Left lung (tissue), 10 donors: ENCODE results near the gene STUB1. TPM values are rescaled to one million over a fixed set of nuclear protein-coding genes. Genes with fewer than 3 reads are reported as not detected.

ENCODE experiments used
- ATAC-seq: fragments of 200-7000 bp; cut with Tn5 transposase; one replicate; pipeline ENCODE4 v1.9.1; 2020; ENCODE audit warnings: moderate library complexity
- DNase-seq, 4 donors: peaks; one replicate each; pipeline ENCODE4 v3.0.0-alpha.2; 2013 to 2020
- H3K27ac ChIP-seq, 2 donors: fragments of 200-600 bp; sonication (generic) in 1 of 2; one replicate each; pipeline versions ENCODE4 v1.5.0 to v1.8.0; 2020 to 2021
- H3K27me3 ChIP-seq, 2 donors: fragments of 200-600 bp; sonication (generic) in 1 of 2; one replicate each; pipeline versions ENCODE4 v1.5.0 to v1.8.0; 2020 to 2021
- H3K36me3 ChIP-seq, 2 donors: fragments of 200-600 bp; sonication (generic) in 1 of 2; one replicate each; pipeline versions ENCODE4 v1.5.0 to v1.8.0; 2020 to 2021
- H3K4me1 ChIP-seq, 2 donors: fragments of 200-600 bp; one replicate each; pipeline ENCODE4 v1.8.0; 2021
- H3K4me3 ChIP-seq, 2 donors: fragments of 200-600 bp; sonication (generic) in 1 of 2; one replicate each; pipeline versions ENCODE4 v1.5.0 to v1.8.0; 2020 to 2021; ENCODE audit warnings: mild to moderate bottlenecking in 1 of 2
- H3K9me3 ChIP-seq, 2 donors: fragments of 200-600 bp; sonication (generic) in 1 of 2; one replicate each; pipeline versions ENCODE4 v1.5.0 to v1.8.0; 2020 to 2021
- intact Hi-C, 2 donors: fragments of 100-400 bp; cut with DNase I; formaldehyde crosslinking; loops; one replicate each; pipeline versions ENCODE4 v1.11.2 to v1.14.2; 2022
- polyA plus RNA-seq, 6 donors: library from polyadenylated mRNA; unstranded; fragments of 120-200 nt; gene quantifications; one replicate each; pipeline ENCODE4 v1.2.1, GENCODE V29; 2013; ENCODE audit not compliant: insufficient read length in 6 of 6
- total RNA-seq, 2 donors: library from RNA; stranded (reverse); fragmentation: NEBNext Ultra II Directional; extraction: Animal tissue kit (Norgen Biotek cat#: 25700); gene quantifications; one replicate each; pipeline ENCODE4 v1.2.1, GENCODE V29; 2021
- TF ChIP-seq, protein P1 (sequence below), 2 donors: fragments of 200-600 bp; sonication (generic) in 1 of 2; IDR thresholded peaks; one replicate each; pipeline versions ENCODE4 v1.5.0 to v1.8.0; 2021; ENCODE audit warnings: antibody characterized with exemption in 2 of 2
- donor health status: DM: no; HTN: yes; CAD: no.
- donor health status: DM: no; HTN: no; CAD: no.

The STUB1 gene
- total and polyA plus RNA-seq, 8 donors = 92.9 to 143 (median 108) TPM

DNA sequence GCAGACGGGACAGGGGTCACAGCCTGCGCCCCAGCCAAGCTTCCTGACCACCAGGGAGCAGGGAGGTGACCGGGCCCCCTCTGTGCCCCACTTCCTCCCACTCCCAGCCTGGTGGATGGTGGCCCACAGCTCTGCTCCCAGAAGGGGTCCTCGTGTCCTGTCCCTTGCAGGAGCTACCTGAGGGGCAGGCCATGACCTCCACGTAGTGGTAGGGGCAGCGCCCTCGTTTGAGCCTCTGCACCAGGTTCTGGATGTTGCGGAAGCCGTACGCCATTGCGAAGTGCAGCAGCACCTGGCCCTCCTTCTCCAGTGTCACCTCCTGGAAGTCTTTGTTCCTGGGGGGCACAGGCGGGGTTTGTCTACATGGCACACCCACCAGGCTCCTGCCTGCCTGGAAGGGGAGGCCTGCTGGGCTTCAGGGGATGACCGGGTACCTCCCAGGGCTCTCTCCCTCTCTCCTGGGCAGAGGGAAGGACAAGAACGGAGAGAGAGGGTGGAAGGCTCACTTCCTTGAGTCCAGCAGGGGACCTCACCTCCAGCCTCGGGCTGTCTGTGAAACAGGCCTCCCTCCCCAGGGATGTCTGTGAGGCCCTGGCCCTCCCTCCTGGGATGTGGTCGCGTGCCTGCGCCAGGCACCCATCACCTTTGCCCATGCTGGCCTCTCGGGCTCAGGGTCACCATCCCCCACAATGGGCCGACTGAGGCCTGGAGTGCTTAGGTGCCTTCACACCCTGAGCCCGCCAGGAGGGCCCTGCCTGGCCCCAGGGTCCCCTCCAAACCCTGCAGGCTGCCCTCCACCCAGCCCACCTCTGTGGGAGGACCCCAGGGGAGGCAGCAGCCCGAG, 50.7 kb downstream of the STUB1 start:
- Histone ChIP-seq H3K36me3 (peaks cover 0 to 62% of the 10 kb centered on the region in 2 donors), H3K4me3 (no peak overlapping the region), H3K4me1 (peaks cover 12 to 29% of the 10 kb centered on the region in 2 donors), H3K27ac (no peak overlapping the region), H3K9me3 (no peaks in the 10 kb centered on the region), H3K27me3 (peaks cover 0 to 36% of the 10 kb centered on the region in 2 donors)
- ATAC-seq = no peak
- intact Hi-C loops = no loop called here
- TF ChIP-seq, protein P1, sequence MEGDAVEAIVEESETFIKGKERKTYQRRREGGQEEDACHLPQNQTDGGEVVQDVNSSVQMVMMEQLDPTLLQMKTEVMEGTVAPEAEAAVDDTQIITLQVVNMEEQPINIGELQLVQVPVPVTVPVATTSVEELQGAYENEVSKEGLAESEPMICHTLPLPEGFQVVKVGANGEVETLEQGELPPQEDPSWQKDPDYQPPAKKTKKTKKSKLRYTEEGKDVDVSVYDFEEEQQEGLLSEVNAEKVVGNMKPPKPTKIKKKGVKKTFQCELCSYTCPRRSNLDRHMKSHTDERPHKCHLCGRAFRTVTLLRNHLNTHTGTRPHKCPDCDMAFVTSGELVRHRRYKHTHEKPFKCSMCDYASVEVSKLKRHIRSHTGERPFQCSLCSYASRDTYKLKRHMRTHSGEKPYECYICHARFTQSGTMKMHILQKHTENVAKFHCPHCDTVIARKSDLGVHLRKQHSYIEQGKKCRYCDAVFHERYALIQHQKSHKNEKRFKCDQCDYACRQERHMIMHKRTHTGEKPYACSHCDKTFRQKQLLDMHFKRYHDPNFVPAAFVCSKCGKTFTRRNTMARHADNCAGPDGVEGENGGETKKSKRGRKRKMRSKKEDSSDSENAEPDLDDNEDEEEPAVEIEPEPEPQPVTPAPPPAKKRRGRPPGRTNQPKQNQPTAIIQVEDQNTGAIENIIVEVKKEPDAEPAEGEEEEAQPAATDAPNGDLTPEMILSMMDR (IDR thresholded peaks at IDR 0.05) = no peak
- DNase-seq = peak in 1 of 4 donors; percentile 58

DNA sequence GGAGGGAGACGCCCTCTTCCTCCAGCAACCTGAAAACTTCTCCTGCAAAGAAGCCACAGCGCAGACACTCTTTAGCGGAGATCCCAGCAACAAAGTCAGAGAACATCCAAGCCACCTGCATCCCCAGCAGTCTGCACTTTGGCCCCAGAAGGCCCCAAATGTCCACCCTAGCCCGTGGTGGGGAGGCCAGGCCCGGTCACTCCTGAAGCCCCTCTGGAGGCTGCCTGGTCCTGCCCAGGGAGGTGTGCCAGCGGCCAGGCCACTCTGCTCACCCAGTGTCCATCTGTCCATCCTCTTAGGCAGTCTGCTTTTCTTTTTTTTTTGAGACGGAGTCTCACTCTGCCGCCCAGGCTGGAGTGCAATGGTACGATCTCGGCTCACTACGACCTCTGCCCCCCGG, 52.1 kb downstream of the STUB1 start:
- intact Hi-C loops = no loop called here
- no peak for ATAC-seq
- peaks cover 0 to 22% of the 10 kb centered on the region in 2 donors for H3K27me3 ChIP-seq

More for the DNA sequence above, 52.1 kb downstream of the STUB1 start:
- DNase-seq = peak in 1 of 4 donors; percentile 59
- peaks cover 7 to 16% of the 10 kb centered on the region in 2 donors for H3K4me1 ChIP-seq
- H3K4me3 ChIP-seq = no peak overlapping the region
- no peaks in the 10 kb centered on the region for H3K9me3 ChIP-seq
- peaks cover 0 to 76% of the 10 kb centered on the region in 2 donors for H3K36me3 ChIP-seq
- H3K27ac ChIP-seq = no peak overlapping the region
- TF ChIP-seq, protein P1 (IDR thresholded peaks at IDR 0.05) = no peak

Other genes starting within 250 kb of the STUB1 start
- 10 to 100 TPM; 33.8 to 57.2 TPM for gene CAPN15, start 152.7 kb upstream of the STUB1 start, total RNA-seq
- gene CAPN15, start 152.7 kb upstream of the STUB1 start, polyA plus RNA-seq = 10 to 100 TPM; 16.7 to 45.3 (median 26.0) TPM
- gene PRR35, start 120.0 kb upstream of the STUB1 start, total RNA-seq = not detected
- gene PRR35, start 120.0 kb upstream of the STUB1 start, polyA plus RNA-seq = under 1 TPM in 1 of 6 donors, not detected in 5; 0.06 TPM
- gene NHLRC4, start 113.4 kb upstream of the STUB1 start, total RNA-seq = 1 to 10 TPM in 1 of 2 donors, under 1 TPM in 1; 0.99 to 2.0 TPM
- gene NHLRC4, start 113.4 kb upstream of the STUB1 start, polyA plus RNA-seq = 1 to 10 TPM; 2.2 to 3.4 (median 3.1) TPM
- 10 to 100 TPM; 51.0 to 68.5 TPM for gene PIGQ, start 110.4 kb upstream of the STUB1 start, total RNA-seq
- gene PIGQ, start 110.4 kb upstream of the STUB1 start, polyA plus RNA-seq = 10 to 100 TPM; 32.9 to 46.2 (median 36.8) TPM
- gene RAB40C, start 90.3 kb upstream of the STUB1 start, total RNA-seq = 10 to 100 TPM; 32.1 to 32.9 TPM
- 10 to 100 TPM; 17.6 to 31.1 (median 22.4) TPM for gene RAB40C, start 90.3 kb upstream of the STUB1 start, polyA plus RNA-seq
- 1 to 10 TPM in 1 of 2 donors, under 1 TPM in 1; 0.58 to 1.4 TPM for gene WFIKKN1, start 49.4 kb upstream of the STUB1 start, total RNA-seq
- gene WFIKKN1, start 49.4 kb upstream of the STUB1 start, polyA plus RNA-seq = under 1 TPM; 0.11 to 0.85 (median 0.41) TPM
- gene METTL26, start 44.1 kb upstream of the STUB1 start, total RNA-seq = 10 to 100 TPM; 69.3 to 70.4 TPM
- gene METTL26, start 44.1 kb upstream of the STUB1 start, polyA plus RNA-seq = 10 to 100 TPM; 37.2 to 59.4 (median 49.5) TPM
- 10 to 100 TPM; 41.5 to 42.5 TPM for gene MCRIP2, start 38.6 kb upstream of the STUB1 start, total RNA-seq
- gene MCRIP2, start 38.6 kb upstream of the STUB1 start, polyA plus RNA-seq = 10 to 100 TPM in 3 of 6 donors, 1 to 10 TPM in 3; 6.8 to 14.5 (median 9.8) TPM
- 10 to 100 TPM; 27.3 to 41.3 TPM for gene WDR90, start 31.0 kb upstream of the STUB1 start, total RNA-seq
- gene WDR90, start 31.0 kb upstream of the STUB1 start, polyA plus RNA-seq = 10 to 100 TPM; 39.1 to 63.0 (median 44.4) TPM
- gene RHOT2, start 12.3 kb upstream of the STUB1 start, total RNA-seq = 10 to 100 TPM; 75.9 to 87.2 TPM
- gene RHOT2, start 12.3 kb upstream of the STUB1 start, polyA plus RNA-seq = 100 to 1,000 TPM in 1 of 6 donors, 10 to 100 TPM in 5; 59.8 to 104 (median 69.0) TPM
- 1 to 10 TPM; 2.3 to 4.3 TPM for gene RHBDL1, start 4.7 kb upstream of the STUB1 start, total RNA-seq
- 1 to 10 TPM in 1 of 6 donors, under 1 TPM in 5; 0.45 to 1.9 (median 0.74) TPM for gene RHBDL1, start 4.7 kb upstream of the STUB1 start, polyA plus RNA-seq
- 10 to 100 TPM; 68.9 to 72.6 TPM for gene JMJD8, start 3.9 kb downstream of the STUB1 start, total RNA-seq
- 10 to 100 TPM; 41.7 to 53.0 (median 43.7) TPM for gene JMJD8, start 3.9 kb downstream of the STUB1 start, polyA plus RNA-seq
- gene WDR24, start 10.0 kb downstream of the STUB1 start, total RNA-seq = 10 to 100 TPM; 11.7 to 14.2 TPM
- 10 to 100 TPM in 5 of 6 donors, 1 to 10 TPM in 1; 9.4 to 14.3 (median 11.0) TPM for gene WDR24, start 10.0 kb downstream of the STUB1 start, polyA plus RNA-seq
- gene FBXL16, start 25.4 kb downstream of the STUB1 start, total RNA-seq = 1 to 10 TPM in 1 of 2 donors, under 1 TPM in 1; 0.50 to 5.7 TPM
- 1 to 10 TPM in 1 of 6 donors, under 1 TPM in 5; 0.48 to 1.1 (median 0.72) TPM for gene FBXL16, start 25.4 kb downstream of the STUB1 start, polyA plus RNA-seq
- 10 to 100 TPM; 37.0 to 57.3 TPM for gene METRN, start 34.7 kb downstream of the STUB1 start, total RNA-seq
- gene METRN, start 34.7 kb downstream of the STUB1 start, polyA plus RNA-seq = 10 to 100 TPM in 3 of 6 donors, 1 to 10 TPM in 3; 9.3 to 22.5 (median 11.1) TPM
- 10 to 100 TPM; 45.8 to 52.9 TPM for gene ANTKMT, start 40.7 kb downstream of the STUB1 start, total RNA-seq
- 10 to 100 TPM in 3 of 6 donors, 1 to 10 TPM in 3; 7.7 to 18.5 (median 11.1) TPM for gene ANTKMT, start 40.7 kb downstream of the STUB1 start, polyA plus RNA-seq
- 10 to 100 TPM in 1 of 2 donors, under 1 TPM in 1; 0.96 to 13.7 TPM for gene CCDC78, start 46.0 kb downstream of the STUB1 start, total RNA-seq
- 1 to 10 TPM; 1.8 to 8.9 (median 8.6) TPM for gene CCDC78, start 46.0 kb downstream of the STUB1 start, polyA plus RNA-seq
- 1 to 10 TPM; 8.7 to 9.9 TPM for gene HAGHL, start 46.7 kb downstream of the STUB1 start, total RNA-seq
- 1 to 10 TPM; 2.4 to 7.7 (median 3.6) TPM for gene HAGHL, start 46.7 kb downstream of the STUB1 start, polyA plus RNA-seq
- gene CIAO3, start 60.6 kb downstream of the STUB1 start, total RNA-seq = 10 to 100 TPM; 26.7 to 28.2 TPM
- gene CIAO3, start 60.6 kb downstream of the STUB1 start, polyA plus RNA-seq = 10 to 100 TPM; 17.2 to 27.2 (median 20.4) TPM
- gene MSLN, start 80.3 kb downstream of the STUB1 start, total RNA-seq = 100 to 1,000 TPM in 1 of 2 donors, 10 to 100 TPM in 1; 55.5 to 464 TPM
- gene MSLN, start 80.3 kb downstream of the STUB1 start, polyA plus RNA-seq = 10 to 100 TPM; 14.5 to 29.0 (median 18.4) TPM
- gene RPUSD1, start 108.0 kb downstream of the STUB1 start, total RNA-seq = 10 to 100 TPM; 12.6 to 21.0 TPM
- gene RPUSD1, start 108.0 kb downstream of the STUB1 start, polyA plus RNA-seq = 10 to 100 TPM in 4 of 6 donors, 1 to 10 TPM in 2; 8.6 to 13.9 (median 11.4) TPM
- 10 to 100 TPM; 18.8 to 35.5 TPM for gene CHTF18, start 108.2 kb downstream of the STUB1 start, total RNA-seq
- 10 to 100 TPM; 23.7 to 30.8 (median 24.4) TPM for gene CHTF18, start 108.2 kb downstream of the STUB1 start, polyA plus RNA-seq
- not detected for gene GNG13, start 120.3 kb downstream of the STUB1 start, total RNA-seq
- gene GNG13, start 120.3 kb downstream of the STUB1 start, polyA plus RNA-seq = under 1 TPM in 2 of 6 donors, not detected in 4; 0.17 to 0.27 TPM